ENCODE measurements around the gene PHF12.

The PHF12 gene

GRCh38 chr17:28955408-28955807 lies 4.1 kb upstream of the PHF12 start:
- H3K9me3 Mint-ChIP-seq: no peaks in the 10 kb centered on the region
- no peak overlapping the region for H3K4me3 Mint-ChIP-seq
- no peaks in the 10 kb centered on the region for H3K36me3 Mint-ChIP-seq (ENCODE audit: low read depth)
- TF ChIP-seq CTCF (IDR thresholded peaks at IDR 0.05): no peak
- no peak overlapping the region for H3K27ac Mint-ChIP-seq
- peaks cover 3% of the 10 kb centered on the region for H3K27me3 Mint-ChIP-seq (ENCODE audit: low read depth, poor library complexity)
- no peak for DNase-seq
- no peaks in the 10 kb centered on the region for H3K4me1 Mint-ChIP-seq

- no peaks in the 10 kb centered on the region for H3K36me3 Mint-ChIP-seq (ENCODE audit: low read depth)
- no peak overlapping the region for H3K4me3 Mint-ChIP-seq
- H3K4me1 Mint-ChIP-seq: no peaks in the 10 kb centered on the region
Observed at GRCh38 chr17:28954886-28955285, 3.6 kb upstream of the PHF12 start.

GRCh38 chr17:28953444-28954118 lies 2.3 kb upstream of the PHF12 start:
- Mint-ChIP-seq H3K27me3 (ENCODE audit: low read depth, poor library complexity) (peaks cover 3% of the 10 kb centered on the region), H3K27ac (no peak overlapping the region), H3K4me1 (peaks cover 5% of the 10 kb centered on the region), H3K4me3 (peak overlapping the region; percentile 23), H3K36me3 (ENCODE audit: low read depth) (no peaks in the 10 kb centered on the region), H3K9me3 (no peaks in the 10 kb centered on the region)
- peak; percentile 83 for DNase-seq
- peak; percentile 92 for TF ChIP-seq CTCF (IDR thresholded peaks at IDR 0.05)

More at GRCh38 chr17:28954886-28955285, 3.6 kb upstream of the PHF12 start:
- DNase-seq: no peak
- Mint-ChIP-seq H3K27me3 (ENCODE audit: low read depth, poor library complexity) (peaks cover 3% of the 10 kb centered on the region), H3K27ac (no peak overlapping the region), H3K9me3 (no peaks in the 10 kb centered on the region)
- TF ChIP-seq CTCF (IDR thresholded peaks at IDR 0.05): no peak

GRCh38 chr17:28951991-28952975 lies 965 bp upstream of the PHF12 start:
- Mint-ChIP-seq H3K4me1 (peaks cover 17% of the 10 kb centered on the region), H3K27me3 (ENCODE audit: low read depth, poor library complexity) (no peaks in the 10 kb centered on the region), H3K9me3 (no peaks in the 10 kb centered on the region), H3K27ac (no peak overlapping the region), H3K36me3 (ENCODE audit: low read depth) (peaks cover 9% of the 10 kb centered on the region), H3K4me3 (no peak overlapping the region)
- TF ChIP-seq CTCF (IDR thresholded peaks at IDR 0.05): no peak
- peak; percentile 91 for DNase-seq

- H3K27ac Mint-ChIP-seq: peak overlapping the region; percentile 45
- DNase-seq: no peak
- no peaks in the 10 kb centered on the region for H3K9me3 Mint-ChIP-seq
- no peaks in the 10 kb centered on the region for H3K27me3 Mint-ChIP-seq (ENCODE audit: low read depth, poor library complexity)
- H3K36me3 Mint-ChIP-seq (ENCODE audit: low read depth): peaks cover 16% of the 10 kb centered on the region
- H3K4me1 Mint-ChIP-seq: peaks cover 25% of the 10 kb centered on the region
- peak overlapping the region; percentile 97 for H3K4me3 Mint-ChIP-seq
- TF ChIP-seq CTCF (IDR thresholded peaks at IDR 0.05): no peak
Observed at GRCh38 chr17:28950752-28951427, 428 bp downstream of the PHF12 start.
